Stimulated activated CD4-positive, alpha-beta T cell treated with anti-CD3 and anti-CD28 coated beads, Interleukin-15, amount 100 ng/mL, for 48 hours (primary cell): ENCODE results near the gene MTHFSD.

Source experiments
- DNase-seq, 2 donors: peaks; one replicate each; pipeline ENCODE4 v3.0.0-alpha.2; 2020; ENCODE audit warnings: low read depth in 2 of 2

Gene MTHFSD

GRCh38 chr16:86584071-86584685 lies 29.1 kb upstream of the MTHFSD start:
- no peak for DNase-seq

GRCh38 chr16:86581458-86581857 lies 26.4 kb upstream of the MTHFSD start:
- DNase-seq: no peak

GRCh38 chr16:86580791-86581170 lies 25.7 kb upstream of the MTHFSD start:
- no peak for DNase-seq

- DNase-seq: no peak
Measured at GRCh38 chr16:86580063-86580790, 25.2 kb upstream of the MTHFSD start.

GRCh38 chr16:86579268-86580062 lies 24.4 kb upstream of the MTHFSD start:
- no peak for DNase-seq

- DNase-seq: no peak
Measured at GRCh38 chr16:86578611-86579267, 23.7 kb upstream of the MTHFSD start.

- no peak for DNase-seq
Measured at GRCh38 chr16:86578061-86578599, 23.1 kb upstream of the MTHFSD start, which contains the start of gene FOXL1. Gene FOXL1 (plus strand): TSS chr16:86578549. CDS start chr16:86578724, 175 bp downstream.

GRCh38 chr16:86577314-86577971 lies 22.4 kb upstream of the MTHFSD start:
- DNase-seq: no peak

- DNase-seq: no peak
Measured at GRCh38 chr16:86576591-86577313, 21.7 kb upstream of the MTHFSD start.

- DNase-seq: peak in 1 of 2 donors; percentile 42
Measured at GRCh38 chr16:86575754-86576557, 20.9 kb upstream of the MTHFSD start.

GRCh38 chr16:86575095-86575685 lies 20.2 kb upstream of the MTHFSD start:
- no peak for DNase-seq

GRCh38 chr16:86574646-86575045 lies 19.6 kb upstream of the MTHFSD start:
- DNase-seq: no peak

- no peak for DNase-seq
Measured at GRCh38 chr16:86573646-86574508, 18.8 kb upstream of the MTHFSD start.

- DNase-seq: no peak
Measured at GRCh38 chr16:86573215-86573614, 18.2 kb upstream of the MTHFSD start.

- no peak for DNase-seq
Measured at GRCh38 chr16:86572606-86573005, 17.6 kb upstream of the MTHFSD start.

GRCh38 chr16:86572041-86572521 lies 17.0 kb upstream of the MTHFSD start:
- DNase-seq: no peak

- DNase-seq: no peak
Measured at GRCh38 chr16:86571530-86571915, 16.5 kb upstream of the MTHFSD start.
